Smooth muscle cell (in vitro differentiated cells): ENCODE measurements around the gene CDK6. TPM values are rescaled to one million over a fixed set of nuclear protein-coding genes. Genes with fewer than 3 reads are reported as not detected.

Experiments
- DNase-seq: peaks from one replicate; lab custom pipeline; 2025; ENCODE audit not compliant: unreplicated experiment; lab: John Stamatoyannopoulos, UW
- H2AFZ ChIP-seq: fragments of 200-600 bp; sonication (generic); 2 replicates; pipeline ENCODE4 v1.6.0; 2016; ENCODE audit warnings: antibody characterized with exemption, low read depth, mild to moderate bottlenecking
- H3F3A ChIP-seq: fragments of 200-600 bp; sonication (generic); 2 replicates; pipeline ENCODE4 v1.6.0; 2017; ENCODE audit warnings: antibody characterized with exemption, low read depth
- H3K27ac ChIP-seq: fragments of 200-600 bp; sonication (generic); 2 replicates; pipeline ENCODE4 v1.5.1; 2016; ENCODE audit warnings: low read depth, mild to moderate bottlenecking
- H3K27me3 ChIP-seq: fragments of 200-600 bp; sonication (generic); 2 replicates; pipeline ENCODE4 v1.6.1; 2016; ENCODE audit warnings: low read depth, mild to moderate bottlenecking
- H3K36me3 ChIP-seq: fragments of 200-600 bp; sonication (generic); 2 replicates; pipeline ENCODE4 v1.5.1; 2016; ENCODE audit warnings: low read depth
- H3K4me1 ChIP-seq: fragments of 200-600 bp; sonication (generic); 2 replicates; pipeline ENCODE4 v1.5.1; 2016; ENCODE audit warnings: low read depth
- H3K4me2 ChIP-seq: fragments of 200-600 bp; sonication (generic); 2 replicates; pipeline ENCODE4 v1.6.0; 2016; ENCODE audit warnings: mild to moderate bottlenecking
- H3K4me3 ChIP-seq: fragments of 200-600 bp; sonication (generic); 2 replicates; pipeline ENCODE4 v1.5.1; 2016; ENCODE audit warnings: mild to moderate bottlenecking
- H3K79me2 ChIP-seq: fragments of 200-600 bp; sonication (generic); 2 replicates; pipeline ENCODE4 v1.6.0; 2016; ENCODE audit warnings: low read depth, mild to moderate bottlenecking
- H3K9ac ChIP-seq: fragments of 200-600 bp; sonication (generic); 2 replicates; pipeline ENCODE4 v1.6.0; 2016; ENCODE audit warnings: low read depth
- H3K9me3 ChIP-seq: fragments of 200-600 bp; sonication (generic); replicated peaks from 2 replicates; pipeline ENCODE4 v1.5.1; 2016; ENCODE audit warnings: low read depth
- H4K20me1 ChIP-seq: fragments of 200-600 bp; sonication (generic); 2 replicates; pipeline ENCODE4 v1.6.0; 2016; ENCODE audit warnings: low read depth
- CTCF ChIP-seq: fragments of 200-600 bp; sonication (generic); IDR thresholded peaks from 2 replicates; pipeline ENCODE4 v1.5.1; 2017; ENCODE audit warnings: borderline replicate concordance, mild to moderate bottlenecking, antibody characterized with exemption; ENCODE audit not compliant: insufficient read depth, poor library complexity, severe bottlenecking
- WGBS: methylation state at CpG from one replicate; pipeline ENCODE4 v1.1.7; 2016; ENCODE audit warnings: low lambda C conversion rate; 5-methylcytosine and 5-hydroxymethylcytosine counted together
- polyA plus RNA-seq: library from polyadenylated mRNA; unstranded; fragments of >200 nt; fragmentation: Nextera tagmentation; extraction: Ambion mirVana; gene quantifications from 2 replicates; pipeline ENCODE4 v1.2.1, GENCODE V29; 2016
- total RNA-seq: library from RNA; depleted of rRNA; stranded (reverse); fragments of >200 nt; gene quantifications from 2 replicates; pipeline ENCODE4 v1.2.3, GENCODE V29; 2014

Gene CDK6
- total and polyA plus RNA-seq, 2 experiments from 2014 or later = 34.2 to 99.2 TPM

GRCh38 chr7:92563345-92563744 is 273.0 kb downstream of the CDK6 start:
- Histone ChIP-seq H3K4me1 (no peaks in the 10 kb centered on the region), H3K79me2 (no peaks in the 10 kb centered on the region), H3K9ac (no peak overlapping the region), H3K27ac (no peak overlapping the region), H3K36me3 (peaks cover 16% of the 10 kb centered on the region), H3K27me3 (no peaks in the 10 kb centered on the region), H3K9me3 (no peaks in the 10 kb centered on the region), H3K4me2 (no peak overlapping the region), H3K4me3 (no peak overlapping the region), H4K20me1 (no peaks in the 10 kb centered on the region), H3F3A (peaks cover 5% of the 10 kb centered on the region), H2AFZ (no peak overlapping the region)
- DNase-seq = no peak
- TF ChIP-seq CTCF = no peak
- WGBS = 95% methylated on average over 2 of the region's 2 CpGs

- H3K9ac ChIP-seq = no peak overlapping the region
- H4K20me1 ChIP-seq = no peaks in the 10 kb centered on the region
- TF ChIP-seq CTCF = no peak
- no peaks in the 10 kb centered on the region for H3K27me3 ChIP-seq
- DNase-seq = no peak
- H3K36me3 ChIP-seq = peaks cover 12% of the 10 kb centered on the region
- H3K4me2 ChIP-seq = no peak overlapping the region
- H3K9me3 ChIP-seq = no peaks in the 10 kb centered on the region
- no peak overlapping the region for H3K27ac ChIP-seq
- no peak overlapping the region for H3K4me3 ChIP-seq
- no peak overlapping the region for H2AFZ ChIP-seq
- H3K4me1 ChIP-seq = no peaks in the 10 kb centered on the region
- peaks cover 6% of the 10 kb centered on the region for H3F3A ChIP-seq
- H3K79me2 ChIP-seq = no peaks in the 10 kb centered on the region
Measured at GRCh38 chr7:92560602-92561001, 275.8 kb downstream of the CDK6 start.

- Histone ChIP-seq H2AFZ (no peak overlapping the region), H3K4me2 (no peak overlapping the region), H3K27me3 (no peaks in the 10 kb centered on the region), H3K36me3 (peaks cover 4% of the 10 kb centered on the region), H4K20me1 (no peaks in the 10 kb centered on the region), H3K27ac (no peak overlapping the region), H3F3A (peaks cover 6% of the 10 kb centered on the region), H3K4me3 (no peak overlapping the region), H3K9ac (no peak overlapping the region), H3K9me3 (no peaks in the 10 kb centered on the region), H3K4me1 (no peaks in the 10 kb centered on the region), H3K79me2 (no peaks in the 10 kb centered on the region)
- WGBS = 94% methylated on average over 7 of the region's 7 CpGs
- TF ChIP-seq CTCF = no peak
- DNase-seq = no peak
Measured at GRCh38 chr7:92557808-92558362, 278.5 kb downstream of the CDK6 start.

GRCh38 chr7:92557249-92557648 is 279.1 kb downstream of the CDK6 start:
- H3K4me3 ChIP-seq = no peak overlapping the region
- H3K27ac ChIP-seq = no peak overlapping the region
- 100% methylated on average over 2 of the region's 2 CpGs for WGBS
- H3K9ac ChIP-seq = no peak overlapping the region
- H3K36me3 ChIP-seq = peaks cover 1% of the 10 kb centered on the region
- no peak for TF ChIP-seq CTCF
- H3K4me1 ChIP-seq = no peaks in the 10 kb centered on the region
- H3K9me3 ChIP-seq = no peaks in the 10 kb centered on the region
- no peaks in the 10 kb centered on the region for H3K79me2 ChIP-seq
- H3K4me2 ChIP-seq = no peak overlapping the region
- no peak for DNase-seq
- H2AFZ ChIP-seq = no peak overlapping the region
- H3F3A ChIP-seq = peaks cover 6% of the 10 kb centered on the region
- no peaks in the 10 kb centered on the region for H4K20me1 ChIP-seq
- H3K27me3 ChIP-seq = no peaks in the 10 kb centered on the region
